Measurements from ENCODE around the gene CREB1.
"Not testable (repeated sequence)": the region's sequence is repeated elsewhere in the genome, so short reads cannot be mapped to it uniquely, and the experiment has no call there.

CREB1 gene

GRCh38 chr2:207617011-207617671, 87.4 kb downstream of the CREB1 start:
- DNase-seq (ENCODE audit: low read depth), result no peak

DNA sequence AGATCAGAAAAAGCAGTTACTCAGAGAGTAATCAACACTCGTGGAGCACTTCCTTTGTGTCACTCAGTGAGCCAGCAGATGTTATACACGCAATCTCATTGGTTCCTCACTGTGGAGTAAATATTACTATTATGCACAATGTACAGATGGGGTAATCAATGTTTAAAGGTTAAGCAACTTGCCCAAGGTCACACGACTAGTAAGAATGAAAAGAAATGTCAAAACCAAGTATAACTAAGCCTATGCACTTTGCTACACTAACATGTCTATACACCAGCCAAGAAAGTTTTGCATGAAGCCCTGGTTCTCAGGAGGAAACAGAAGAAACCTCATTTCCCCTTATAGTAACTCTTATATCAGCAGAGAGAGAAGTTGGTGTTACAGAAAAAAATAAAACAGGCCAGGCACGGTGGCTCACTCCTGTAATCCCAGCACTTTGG, 90.0 kb downstream of the CREB1 start:
- no peak for DNase-seq (ENCODE audit: low read depth)

GRCh38 chr2:207621501-207622039, 91.8 kb downstream of the CREB1 start:
- no peak for DNase-seq (ENCODE audit: low read depth)

- DNase-seq (ENCODE audit: low read depth), result peak; percentile 47
Observed at GRCh38 chr2:207624185-207625013, 94.6 kb downstream of the CREB1 start.

DNA sequence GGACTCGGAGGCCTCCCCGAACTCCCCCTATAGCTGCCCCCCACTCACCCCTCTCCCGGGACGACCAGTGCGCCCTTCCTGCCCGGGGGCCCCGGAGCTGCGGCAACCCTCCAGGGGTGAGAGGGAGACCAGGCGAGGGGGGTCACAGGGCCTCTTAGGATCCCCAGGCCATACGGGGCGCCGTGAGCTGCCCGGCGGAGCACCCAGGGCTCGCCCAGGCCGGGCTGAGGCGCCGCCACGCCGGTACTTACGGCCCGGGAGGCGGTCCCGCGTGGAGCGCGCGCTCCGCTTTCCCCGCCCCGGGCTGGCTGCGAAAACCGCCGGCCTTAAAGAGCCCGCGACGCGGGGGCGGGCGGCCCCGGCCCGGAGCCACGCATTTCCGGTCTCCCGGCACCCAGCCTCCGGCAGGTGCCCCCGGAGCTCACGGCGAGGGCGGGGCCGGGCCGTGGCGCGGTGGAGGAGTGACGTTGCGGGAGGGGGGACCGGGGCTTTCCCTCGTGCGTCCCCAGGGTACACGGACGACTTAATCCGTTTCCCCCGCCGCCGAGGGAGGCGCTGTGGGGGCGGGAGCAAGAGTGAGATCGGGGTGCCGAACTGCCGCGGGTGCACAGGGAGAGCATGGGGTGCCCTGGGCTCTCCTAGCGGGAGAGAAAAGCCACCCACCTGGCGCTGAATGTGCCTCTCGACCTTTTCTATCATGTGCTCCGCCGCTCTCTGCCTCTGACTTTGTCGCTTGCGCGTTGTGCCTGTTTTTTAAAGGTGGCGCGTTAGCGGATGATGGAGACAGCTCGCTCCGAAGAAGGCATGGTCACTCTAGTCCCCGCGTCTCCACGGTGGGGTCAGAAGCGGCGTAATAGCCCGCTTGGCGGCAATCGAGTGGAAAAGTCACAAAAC, 95.5 kb downstream of the CREB1 start, which contains the start of gene METTL21A:
Gene METTL21A, minus strand, starts transcription at position 381 of the 894 bp plus-strand sequence. CDS start 1,019 bp downstream, outside the sequence.
- peak; percentile 97 for DNase-seq (ENCODE audit: low read depth)

DNA sequence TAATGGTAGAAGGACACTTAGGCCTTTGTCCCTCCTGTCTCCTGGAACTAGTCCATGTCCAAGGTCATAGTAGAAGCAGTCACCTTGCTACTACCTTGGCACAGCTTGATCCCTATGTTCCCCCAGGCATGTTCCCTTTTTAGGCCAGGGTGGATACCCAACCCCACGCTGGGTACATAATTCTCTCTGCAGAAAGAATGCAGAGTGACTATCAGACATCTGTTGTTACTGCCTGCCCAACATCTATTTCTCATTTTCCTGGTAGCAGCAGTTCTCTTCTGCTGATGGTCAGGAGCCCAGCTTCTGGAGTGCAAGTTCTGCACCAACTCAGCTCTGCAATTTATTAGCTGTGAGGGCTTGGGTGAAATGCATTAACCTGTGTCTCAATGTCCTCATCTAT, 99.8 kb downstream of the CREB1 start:
- DNase-seq (ENCODE audit: low read depth), result no peak

DNA sequence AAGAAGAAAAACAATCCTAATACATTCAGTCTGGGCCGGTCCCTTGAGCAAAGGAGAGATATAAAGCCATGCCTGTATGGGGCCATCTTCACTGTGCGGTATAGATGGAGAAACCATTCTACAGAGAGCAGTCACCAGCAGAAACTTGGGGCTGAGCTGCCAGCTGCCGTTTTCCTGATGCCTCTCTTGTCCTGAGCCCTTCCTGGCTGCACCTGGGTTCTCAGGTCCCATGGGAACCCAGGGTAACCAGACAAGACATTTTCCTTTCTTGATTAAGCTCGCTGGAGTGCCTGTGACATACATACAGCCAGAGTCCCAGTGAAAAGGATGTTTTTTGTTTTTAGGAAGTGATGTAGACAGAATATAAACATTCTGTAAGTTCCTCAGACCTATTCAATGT, 100.7 kb downstream of the CREB1 start:
- DNase-seq (ENCODE audit: low read depth), result no peak

DNA sequence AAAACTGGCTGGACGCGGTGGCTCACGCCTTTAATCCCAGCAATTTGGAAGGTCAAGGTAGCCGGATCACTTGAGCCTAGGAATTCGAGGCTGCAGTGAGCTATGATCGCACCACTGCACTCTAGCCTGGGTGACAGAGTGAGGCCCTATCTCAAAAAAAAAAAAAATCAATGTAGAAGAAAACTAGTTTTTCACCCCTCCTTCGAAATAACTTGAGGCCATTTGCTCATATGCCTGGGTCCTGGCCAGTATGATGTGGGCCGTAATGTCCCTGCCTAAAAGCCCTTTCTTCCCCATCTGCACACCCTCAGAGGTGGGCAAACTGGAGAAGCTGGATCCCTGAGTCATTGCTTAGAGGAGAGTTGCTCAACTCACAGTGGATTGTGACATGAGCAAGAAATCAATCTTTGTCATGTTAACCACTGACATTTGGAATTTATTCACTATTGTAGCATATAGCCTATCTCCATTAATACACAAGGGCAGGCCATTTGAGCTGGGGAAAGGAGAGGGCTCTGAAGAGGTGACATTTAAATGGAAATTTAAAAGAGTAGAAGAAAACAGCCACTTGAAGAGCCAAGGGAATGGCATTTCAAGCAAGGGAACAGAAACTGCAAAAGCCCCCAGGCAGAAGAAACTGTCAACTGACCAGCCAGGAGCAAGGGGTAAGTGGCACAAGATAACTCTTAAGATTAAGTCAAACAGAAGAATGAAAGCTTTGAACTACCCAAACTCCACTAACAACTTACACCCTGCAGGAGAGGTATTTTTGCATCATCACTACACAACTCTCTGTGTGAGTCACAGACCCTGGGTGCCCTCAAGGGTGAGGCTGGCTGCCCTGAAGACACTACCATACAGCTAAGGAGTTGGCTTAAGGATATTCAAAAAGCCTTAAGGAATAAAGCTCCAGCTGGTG, 103.1 kb downstream of the CREB1 start:
- DNase-seq (ENCODE audit: low read depth), result no peak

GRCh38 chr2:207633686-207634085, 103.9 kb downstream of the CREB1 start:
- no peak for DNase-seq (ENCODE audit: low read depth)

DNA sequence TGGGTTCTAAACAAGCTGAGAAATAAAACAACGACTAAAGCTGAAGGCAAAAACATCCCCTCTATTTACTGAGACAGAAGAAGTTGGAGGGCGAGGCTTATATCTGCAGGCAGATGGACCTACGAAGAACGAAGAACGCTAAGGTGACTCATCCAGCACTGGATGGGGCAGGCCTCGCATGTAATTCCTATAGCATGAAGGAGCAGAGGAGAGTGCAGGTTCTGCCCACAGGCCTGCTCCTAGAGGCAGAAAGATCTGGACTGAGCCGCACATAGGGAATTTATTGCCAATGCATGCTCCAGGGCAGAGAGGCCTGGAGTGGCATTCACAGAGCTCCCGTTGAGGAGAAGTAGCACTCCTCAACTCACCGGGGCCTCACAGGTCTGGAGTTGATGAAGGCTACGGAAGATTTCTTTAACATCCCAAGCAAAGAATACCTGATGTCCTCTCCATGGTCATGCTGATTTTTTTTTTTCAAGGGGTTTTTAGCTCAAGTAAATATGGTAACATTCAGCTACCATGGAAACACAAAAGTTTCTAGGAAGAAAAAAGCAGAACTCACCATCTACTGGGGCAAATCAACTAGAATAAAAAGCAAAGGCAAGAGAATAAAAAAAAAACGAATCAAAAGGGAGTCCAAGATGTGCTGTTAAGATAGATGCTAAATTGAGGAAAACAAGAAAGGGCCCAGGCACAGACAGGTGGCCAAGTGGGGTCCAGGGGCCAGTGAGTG, 105.9 kb downstream of the CREB1 start:
- DNase-seq (ENCODE audit: low read depth), result no peak

DNA sequence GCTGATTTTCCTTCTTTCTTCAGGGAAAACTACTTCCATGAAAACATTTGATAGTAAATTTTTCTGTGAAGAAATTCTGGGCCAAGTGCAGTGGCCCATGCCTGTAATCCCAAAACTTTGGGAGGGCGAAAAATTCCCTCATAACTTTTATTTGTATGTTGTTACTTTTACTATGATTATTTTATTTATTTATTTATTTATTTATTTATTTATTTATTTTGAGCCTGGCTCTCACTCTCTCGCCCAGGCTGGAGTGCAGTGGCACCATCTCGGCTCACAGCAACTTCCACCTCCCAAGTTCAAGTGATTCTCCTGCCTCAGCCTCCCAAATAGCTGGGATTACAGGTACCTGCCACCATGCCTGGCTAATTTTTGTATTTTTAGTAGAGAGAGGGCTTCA, 109.5 kb downstream of the CREB1 start:
- not testable (repeated sequence) for DNase-seq (ENCODE audit: low read depth)

DNA sequence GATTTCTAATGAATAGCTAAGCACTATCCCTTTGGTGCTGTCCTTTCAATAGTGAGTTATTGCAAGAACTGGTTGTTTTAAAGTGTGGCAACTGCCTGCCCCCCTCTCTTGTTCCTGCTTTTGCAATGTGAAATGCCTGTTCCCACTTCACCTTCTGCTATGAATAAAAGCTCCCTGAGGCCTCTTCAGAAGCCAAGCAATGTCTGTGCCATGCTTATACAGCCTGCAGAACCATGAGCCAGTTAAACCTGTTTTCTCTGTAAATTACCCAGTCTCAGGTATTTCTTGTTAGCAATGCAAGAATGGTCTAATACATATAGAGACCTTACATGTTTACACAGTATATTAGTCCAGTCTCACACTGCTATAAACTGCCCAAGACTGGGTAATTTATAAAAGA, 110.4 kb downstream of the CREB1 start:
- DNase-seq (ENCODE audit: low read depth), result no peak

DNA sequence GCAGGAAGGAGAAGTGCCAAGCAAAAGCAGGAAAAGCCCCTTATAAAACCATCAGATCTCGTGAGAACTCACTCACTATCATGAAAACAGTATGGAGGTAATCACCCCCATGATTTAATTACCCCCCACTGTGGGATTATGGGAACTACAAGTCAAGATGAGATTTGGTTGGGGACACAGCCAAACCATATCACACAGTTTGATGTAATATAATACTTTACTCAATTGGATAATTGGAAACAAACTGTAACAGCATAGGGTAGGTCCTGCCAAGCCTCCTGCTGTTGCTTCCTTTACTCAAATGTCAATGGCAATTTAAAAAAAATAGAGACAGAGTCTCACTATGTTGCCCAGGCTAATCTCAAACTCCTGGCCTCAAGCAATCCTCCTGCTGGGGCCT, 110.9 kb downstream of the CREB1 start:
- DNase-seq (ENCODE audit: low read depth), result no peak

DNA sequence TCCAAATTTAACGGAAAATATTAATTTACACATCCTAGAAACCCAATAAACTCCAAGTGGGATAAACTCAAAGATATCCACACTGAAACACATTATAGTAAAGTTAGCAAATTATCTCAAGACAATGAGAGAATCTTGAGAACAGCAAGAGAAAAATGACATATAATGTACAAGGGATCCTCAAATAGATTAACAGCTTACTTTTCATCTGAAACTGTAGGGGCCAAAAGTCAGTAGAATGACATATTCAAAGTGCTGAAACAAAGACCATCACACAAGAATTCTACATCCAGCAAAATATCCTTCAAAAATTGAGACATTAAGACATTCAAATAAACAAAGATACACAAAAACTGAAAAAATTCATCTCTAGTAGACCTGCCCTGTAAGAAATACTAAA, 114.1 kb downstream of the CREB1 start:
- DNase-seq (ENCODE audit: low read depth), result no peak

DNA sequence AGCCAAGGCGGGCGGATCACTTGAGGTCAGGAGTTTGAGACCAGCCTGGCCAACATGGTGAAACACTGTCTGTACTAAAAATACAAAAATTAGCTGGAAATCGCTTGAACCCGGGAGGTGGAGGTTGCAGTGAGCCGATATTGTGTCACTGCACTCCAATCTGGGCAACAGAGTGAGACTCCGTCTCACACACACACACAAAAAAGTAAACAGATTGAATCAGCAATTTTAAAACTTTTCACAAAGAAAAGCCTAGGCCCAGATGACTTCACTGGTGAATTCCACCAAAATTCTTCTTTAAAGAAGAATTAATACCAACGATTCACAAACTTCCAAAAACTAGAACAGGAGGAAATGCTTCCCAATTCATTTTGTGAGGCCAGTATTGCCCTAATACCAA, 116.8 kb downstream of the CREB1 start:
- not testable (repeated sequence) for DNase-seq (ENCODE audit: low read depth)

All from stimulated activated CD8-positive, alpha-beta memory T cell treated with anti-CD3 and anti-CD28 coated beads, Interleukin-12 subunit alpha, Interleukin-12 subunit beta, amount 100 ng/mL, for 4 hours (primary cell).